Measurements from ENCODE around the gene KRT78.
"Not testable (repeated sequence)": the region's sequence is repeated elsewhere in the genome, so short reads cannot be mapped to it uniquely, and the experiment has no call there.

KRT78 gene

GRCh38 chr12:52871291-52872039 is 22.7 kb upstream of the KRT78 start:
- peak; percentile 52 for DNase-seq

GRCh38 chr12:52870361-52871290 is 21.8 kb upstream of the KRT78 start:
- peak; percentile 44 for DNase-seq

- peak; percentile 56 for DNase-seq
Observed at GRCh38 chr12:52867642-52868041, 18.8 kb upstream of the KRT78 start.

DNA sequence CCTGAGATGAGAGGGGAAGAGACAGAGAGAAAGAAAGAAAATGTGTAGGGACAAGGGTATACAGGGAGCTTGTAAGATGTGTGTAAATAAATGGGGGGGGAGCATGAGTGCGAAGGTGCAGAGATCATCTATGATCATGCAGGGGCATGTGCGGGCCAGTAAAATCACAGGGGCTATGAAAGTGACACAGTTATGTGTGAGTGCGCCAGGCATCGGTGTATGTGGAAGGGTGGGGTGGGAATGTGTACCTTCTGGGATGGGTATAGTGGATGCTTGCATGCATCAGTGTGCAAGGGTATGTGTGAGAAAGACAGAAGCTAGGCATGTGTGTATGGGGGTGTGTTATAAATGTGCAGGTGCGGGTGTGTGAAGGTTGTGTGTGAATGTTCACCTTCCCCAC is 18.4 kb upstream of the KRT78 start:
- no peak for DNase-seq

DNA sequence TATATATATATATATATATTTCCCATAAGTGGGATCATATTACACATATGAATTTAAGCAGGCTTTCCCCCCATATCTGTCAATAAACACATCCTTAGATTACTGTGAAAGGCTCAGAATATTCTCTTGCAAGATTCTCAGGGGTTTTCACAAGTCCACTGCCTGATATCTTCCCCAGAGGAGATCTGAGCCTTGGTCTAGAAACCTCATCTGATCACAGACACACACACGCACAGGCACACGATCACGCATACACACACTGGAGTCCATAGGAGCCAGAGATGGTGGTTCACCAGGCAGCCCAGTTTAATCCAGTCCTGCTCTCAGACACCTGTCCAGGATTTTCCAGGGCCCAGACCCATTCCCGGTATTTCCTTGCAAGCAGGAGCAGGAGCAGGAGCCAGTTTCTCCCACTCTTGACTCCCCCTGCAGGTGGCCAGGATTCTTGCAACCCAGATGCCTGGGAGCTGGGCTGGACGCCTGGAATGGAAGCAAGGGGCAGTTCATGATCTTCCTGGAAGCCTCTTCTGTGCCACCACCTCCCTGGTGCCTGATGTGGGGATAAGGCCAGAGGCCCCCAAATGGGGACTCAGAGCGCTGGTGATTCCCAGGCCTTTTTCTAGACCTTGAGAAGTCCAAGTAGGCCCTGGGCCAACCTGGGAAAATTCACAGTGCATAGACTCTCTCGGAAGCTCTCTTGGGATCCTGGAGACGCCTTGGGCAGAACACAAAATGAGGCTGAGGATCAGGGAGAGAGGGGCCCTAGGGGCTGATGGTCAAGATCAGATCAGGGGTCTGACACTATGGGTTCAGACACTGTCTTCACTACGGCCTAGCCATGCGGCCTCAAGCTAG is 16.5 kb upstream of the KRT78 start:
- DNase-seq, result peak; percentile 81

DNA sequence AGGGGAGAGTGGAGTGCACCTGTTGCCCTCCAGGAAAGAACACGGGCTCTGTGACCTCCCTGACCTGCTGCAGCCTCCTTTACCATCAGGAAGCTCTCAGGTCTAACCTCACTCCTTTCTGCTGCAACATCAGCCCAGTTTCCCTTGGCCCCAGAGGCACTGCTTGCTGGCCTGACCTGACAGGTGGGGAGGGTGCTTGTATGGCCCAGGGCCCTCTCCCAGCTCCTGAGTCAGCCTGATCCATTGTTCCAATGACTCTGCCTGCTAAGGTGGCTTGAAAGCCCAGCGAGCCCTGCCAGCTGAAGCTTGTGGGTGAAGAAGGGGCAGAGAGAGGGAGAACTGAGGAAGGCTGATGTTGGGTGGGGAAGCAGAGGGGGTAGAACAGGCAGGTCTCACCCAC is 13.2 kb upstream of the KRT78 start:
- DNase-seq, result no peak

DNA sequence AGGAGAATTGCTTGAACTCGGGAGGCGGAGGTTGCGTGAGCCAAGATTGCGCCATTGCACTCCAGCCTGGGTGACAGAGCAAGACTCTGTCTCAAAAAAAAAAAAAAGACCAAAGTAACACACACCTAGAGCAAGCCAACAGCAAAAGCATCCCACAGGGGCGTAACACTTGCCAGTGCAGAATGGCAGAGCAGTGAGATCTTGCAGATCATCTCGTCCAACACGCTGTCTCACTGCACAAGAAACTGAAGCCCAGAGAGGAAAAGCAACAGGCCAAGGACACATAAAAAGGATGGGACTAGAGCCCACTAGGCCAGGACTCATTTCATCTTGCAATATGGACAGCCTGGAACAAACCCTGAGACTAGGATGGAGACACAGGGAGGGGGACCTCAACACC is 12.7 kb upstream of the KRT78 start:
- DNase-seq, result no peak

DNA sequence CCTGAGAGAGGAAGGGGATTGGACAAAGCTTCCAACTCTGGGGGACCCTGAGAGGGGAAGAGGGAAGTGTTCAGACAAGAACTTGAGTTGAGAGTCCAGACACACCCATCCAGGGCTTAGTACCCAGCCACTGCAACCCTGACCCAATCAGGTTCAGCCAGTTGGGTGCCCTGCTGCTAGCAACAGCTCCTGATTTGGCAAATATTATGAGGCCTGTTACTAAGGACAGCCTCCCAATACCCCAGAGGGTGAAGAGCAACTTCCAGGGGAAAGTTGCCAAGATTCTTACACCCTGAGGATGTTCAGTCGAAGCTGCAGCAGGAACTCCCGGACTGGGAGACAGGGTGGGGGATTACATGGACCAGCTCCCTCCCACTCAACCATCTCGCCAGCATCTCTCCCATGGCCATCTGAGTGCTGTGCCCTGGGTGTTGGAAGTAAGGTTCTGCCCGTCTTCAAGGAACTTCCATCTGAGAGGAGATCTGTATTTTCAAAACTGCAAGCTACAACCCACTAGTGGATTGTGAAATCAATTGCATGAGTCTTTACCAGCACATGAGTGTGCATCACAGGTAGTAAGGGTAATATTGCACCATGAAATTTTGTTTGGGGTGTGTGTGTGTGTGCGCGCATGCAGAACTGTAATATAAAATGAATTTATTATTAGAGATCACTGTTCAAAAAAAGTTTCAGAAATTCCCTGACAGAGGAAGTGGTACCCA is 11.5 kb upstream of the KRT78 start:
- no peak for DNase-seq

GRCh38 chr12:52857500-52857899 is 8.7 kb upstream of the KRT78 start:
- no peak for DNase-seq

DNA sequence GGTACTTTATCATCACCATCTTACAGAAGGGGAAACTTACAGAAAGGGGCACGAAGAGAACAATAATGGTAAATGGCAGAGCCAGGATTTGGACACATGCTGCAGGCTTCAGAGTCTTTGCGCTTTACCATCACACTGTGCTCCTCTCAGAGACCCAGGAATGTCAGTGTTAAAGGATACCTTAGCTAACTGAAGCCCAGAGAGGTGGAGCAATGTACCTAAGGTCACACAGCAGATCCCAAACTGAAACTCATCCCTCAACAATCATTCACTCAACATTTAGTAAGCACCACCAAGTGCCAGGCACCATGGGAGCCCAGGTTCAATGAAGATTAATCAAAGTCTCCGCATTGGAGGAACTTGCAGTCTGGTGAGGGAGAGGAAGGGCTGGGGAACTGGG is 8.0 kb upstream of the KRT78 start:
- no peak for DNase-seq

GRCh38 chr12:52856077-52856476 is 7.3 kb upstream of the KRT78 start:
- not testable (repeated sequence) for DNase-seq

DNA sequence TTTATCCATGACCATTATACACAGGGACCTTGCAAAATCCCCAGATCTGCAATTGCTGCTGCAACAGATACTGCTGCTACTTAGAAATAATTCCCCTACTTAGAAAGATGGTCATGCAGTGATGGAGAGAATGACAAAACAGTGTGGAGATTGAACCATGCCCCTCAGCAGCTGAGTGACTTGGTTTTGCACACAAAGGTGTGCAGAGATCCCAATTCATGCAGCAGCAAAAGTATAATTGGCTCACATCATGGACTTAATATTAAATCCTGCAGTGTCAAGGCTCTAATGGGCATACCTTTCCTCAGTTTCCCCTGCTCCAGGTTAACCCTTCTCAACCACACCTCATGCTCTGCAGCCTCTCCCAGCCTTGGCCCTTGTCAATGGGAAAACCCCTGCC is 3.0 kb upstream of the KRT78 start:
- DNase-seq, result no peak

- no peak for DNase-seq
Observed at GRCh38 chr12:52850681-52851080, 1.9 kb upstream of the KRT78 start.

DNA sequence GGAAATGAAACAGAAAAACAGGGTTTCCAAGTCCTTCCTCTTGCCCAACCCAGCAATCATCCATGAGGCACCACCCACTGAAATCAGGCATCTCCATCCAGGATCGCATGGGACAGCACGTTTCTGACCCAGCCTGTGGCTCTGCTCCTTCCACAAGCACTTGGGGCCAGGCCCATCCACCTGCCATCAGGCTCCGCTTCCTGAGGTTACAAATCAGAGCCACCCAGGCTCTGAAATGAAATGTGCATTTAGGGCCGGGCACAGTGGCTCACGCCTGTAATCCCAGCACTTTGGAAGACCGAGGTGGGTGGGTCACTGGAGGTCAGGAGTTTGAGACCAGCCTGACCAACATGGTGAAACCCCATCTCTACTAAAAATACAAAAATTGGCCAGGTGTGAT is 717 bp upstream of the KRT78 start:
- DNase-seq, result no peak

DNA sequence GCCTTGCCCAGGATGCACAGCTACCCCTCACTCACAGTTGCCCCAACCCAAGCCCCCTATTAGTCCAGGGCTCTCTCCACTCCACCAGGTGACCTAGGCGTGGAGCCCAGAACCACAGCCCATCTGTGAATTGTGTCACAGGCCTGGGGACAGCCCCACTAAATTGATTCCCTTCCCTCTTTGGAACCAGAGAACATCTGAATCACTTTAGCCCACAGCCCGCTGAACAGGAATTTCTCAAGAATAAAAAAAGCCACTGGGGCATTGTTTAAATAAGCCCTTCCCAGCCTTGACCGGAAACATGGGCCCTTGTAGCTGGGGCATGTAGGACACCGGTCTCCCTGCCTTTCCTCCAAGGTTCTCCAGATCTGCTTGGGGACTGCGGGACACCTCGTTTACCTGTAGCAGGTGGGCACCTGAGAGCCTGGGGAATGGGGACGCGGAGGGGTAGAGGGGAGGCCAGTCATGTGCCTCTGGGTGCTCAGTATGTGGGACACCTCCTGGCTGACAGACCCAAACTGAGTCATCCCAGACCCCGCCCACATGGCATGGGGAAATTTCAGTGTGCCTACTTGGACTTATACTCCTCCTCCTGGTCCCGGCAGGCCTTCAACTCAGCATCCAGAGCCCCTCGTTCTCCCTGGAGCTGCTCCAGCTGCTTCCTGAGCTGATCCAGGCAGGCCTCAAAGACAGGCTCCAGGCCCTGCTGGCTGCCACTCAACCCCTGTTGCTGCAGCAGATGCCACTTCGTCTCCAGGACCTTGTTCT is 1.3 kb downstream of the KRT78 start:
- no peak for DNase-seq

- DNase-seq, result no peak
Observed at GRCh38 chr12:52846356-52846970, 2.3 kb downstream of the KRT78 start.

DNA sequence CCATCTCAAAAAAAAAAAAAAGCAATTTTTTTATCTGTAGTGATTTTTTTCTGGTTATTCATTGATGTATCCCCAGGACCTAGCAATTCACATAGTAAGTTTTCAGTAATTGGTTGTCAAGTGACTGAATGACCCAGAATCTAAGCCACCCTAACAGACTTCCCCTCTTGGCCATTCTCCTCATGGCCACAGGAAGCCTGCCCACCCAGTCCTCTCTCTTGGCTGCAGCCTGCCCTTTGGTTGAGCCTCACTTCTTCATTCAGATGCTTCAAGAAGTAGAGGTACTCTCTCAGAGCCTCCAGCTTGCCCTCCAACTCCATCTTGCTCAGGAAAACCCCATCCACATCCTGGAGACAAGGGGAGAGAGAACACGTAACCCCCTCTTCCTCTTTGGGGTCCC is 2.8 kb downstream of the KRT78 start:
- DNase-seq, result no peak

DNA sequence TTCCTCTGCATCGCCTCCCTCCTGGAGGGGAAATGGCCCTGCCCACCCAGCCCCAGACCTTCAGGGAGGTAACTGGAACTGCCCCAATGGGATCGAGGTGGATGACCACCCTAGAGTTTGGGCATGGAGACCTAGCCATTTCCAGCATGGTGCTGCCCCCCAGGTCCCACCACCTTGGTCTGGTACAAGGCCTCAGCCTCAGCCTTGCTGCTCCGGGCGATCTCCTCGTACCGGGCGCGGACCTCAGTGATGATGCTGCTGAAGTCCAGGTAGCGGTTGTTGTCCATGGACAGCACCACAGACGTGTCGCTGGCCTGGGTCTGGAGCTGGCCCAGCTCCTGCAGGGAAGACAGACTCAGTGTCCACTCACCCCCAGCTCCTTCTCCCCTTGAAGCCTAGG is 4.4 kb downstream of the KRT78 start:
- no peak for DNase-seq

DNA sequence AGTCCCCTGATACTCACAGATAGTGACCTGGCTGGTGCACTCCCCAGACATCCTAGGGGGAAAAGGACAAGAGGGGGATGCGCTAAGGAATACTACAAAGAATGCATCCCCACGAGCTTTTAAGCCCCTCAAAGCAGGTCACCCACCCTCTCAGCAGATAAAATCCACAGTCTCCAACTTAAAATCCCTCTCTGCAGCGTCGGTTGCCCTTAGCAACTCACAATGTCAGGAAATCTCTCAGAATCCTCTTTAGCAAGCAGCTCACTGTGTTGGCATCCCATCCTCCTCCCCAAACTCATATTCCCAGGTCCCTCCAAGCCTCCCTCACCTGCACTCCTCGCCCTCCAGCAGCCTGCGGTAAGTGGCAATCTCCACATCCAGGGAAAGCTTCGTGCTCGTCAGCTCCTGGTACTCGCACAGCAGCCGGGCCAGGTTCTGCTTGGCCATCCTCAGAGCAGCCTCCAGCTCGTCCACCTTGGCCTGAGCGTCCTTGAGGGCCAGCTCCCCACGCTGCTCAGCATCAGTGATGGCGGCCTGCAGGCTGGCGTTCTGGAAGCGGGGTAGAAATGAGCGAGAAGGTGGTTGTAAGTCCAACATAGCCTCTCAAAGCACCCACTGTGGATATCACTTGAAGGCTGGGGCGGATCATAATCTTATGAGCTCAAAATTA is 9.2 kb downstream of the KRT78 start:
- no peak for DNase-seq

DNA sequence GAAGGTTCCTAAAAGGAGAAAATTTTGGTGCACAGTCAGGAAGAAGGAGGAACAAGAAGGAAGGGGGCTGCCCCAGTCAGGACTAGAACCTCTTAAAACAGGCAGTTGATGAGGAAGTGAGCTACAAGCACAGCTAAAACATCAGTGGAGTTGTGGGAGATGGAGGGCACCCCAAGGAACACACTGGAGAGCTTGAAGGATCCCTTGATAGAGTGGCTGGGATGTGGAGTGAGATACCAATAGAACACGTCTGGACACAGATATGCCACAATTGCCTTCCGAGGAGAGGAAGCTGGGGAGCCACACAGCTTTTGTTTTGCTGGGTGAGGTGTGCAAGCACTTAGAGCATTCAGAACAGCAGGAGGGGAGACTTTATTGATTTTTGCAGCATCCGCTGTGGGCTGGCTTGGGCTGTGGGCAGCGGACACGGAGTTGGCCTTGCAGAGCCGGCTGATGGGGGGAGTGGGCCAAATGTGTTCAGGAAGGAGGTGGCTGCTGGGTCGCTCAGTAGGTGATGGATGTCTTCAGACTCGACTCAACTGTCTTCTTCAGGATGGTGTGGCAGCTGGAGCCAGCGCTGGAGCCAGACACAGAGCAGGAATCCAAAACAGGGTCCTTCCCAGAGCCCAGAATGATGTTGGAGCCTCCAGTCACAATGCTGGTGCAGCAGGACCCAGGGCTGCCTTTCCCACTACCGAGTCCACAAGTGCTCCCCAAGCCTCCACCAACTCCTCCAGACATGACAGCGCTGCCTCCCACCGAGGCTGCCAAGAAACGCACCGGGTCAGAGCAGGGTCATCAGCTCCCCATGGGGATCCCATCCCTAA is 10.0 kb downstream of the KRT78 start:
- DNase-seq, result no peak

Measured in femur (tissue), 1 donor.